Right cardiac atrium (tissue), 5 donors: ENCODE data around the gene NAT9. TPM values are rescaled to one million over a fixed set of nuclear protein-coding genes. Genes with fewer than 3 reads are reported as not detected.

Experiments used
- ATAC-seq, 2 donors: fragments of 200-7000 bp; cut with Tn5 transposase; one replicate each; pipeline versions ENCODE4 v1.8.0 to v1.9.1; 2020; ENCODE audit warnings: moderate library complexity in 2 of 2, mild to moderate bottlenecking in 1 of 2
- DNase-seq, 3 donors: peaks; one replicate each; pipeline ENCODE4 v3.0.0-alpha.2; 2020
- H3K27ac ChIP-seq: one replicate; pipeline ENCODE4 v1.5.1; 2013; ENCODE audit warnings: mild to moderate bottlenecking, low read length, control low read depth, moderate library complexity
- H3K27me3 ChIP-seq: one replicate; pipeline ENCODE4 v1.6.1; 2013; ENCODE audit not compliant: control insufficient read depth, insufficient read depth
- H3K4me1 ChIP-seq: one replicate; pipeline ENCODE4 v1.6.1; 2013; ENCODE audit warnings: low read length; ENCODE audit not compliant: control insufficient read depth, insufficient read depth
- H3K4me3 ChIP-seq: one replicate; pipeline ENCODE4 v1.5.1; 2013; ENCODE audit warnings: low read length, control low read depth
- H3K9me3 ChIP-seq: one replicate; pipeline ENCODE4 v1.6.1; 2013; ENCODE audit warnings: low read length; ENCODE audit not compliant: control insufficient read depth
- WGBS: extraction: QIAGEN DNeasy Blood & Tissue Kit; methylation state at CpG from one replicate; pipeline ENCODE4 v1.1.7; 2013; 5-methylcytosine and 5-hydroxymethylcytosine counted together
- intact Hi-C, 4 donors: fragments of 100-400 bp; cut with DNase I; formaldehyde crosslinking; loops; one replicate each; pipeline versions ENCODE4 v1.11.0 to v1.14.0; 2022 to 2023
- microRNA-seq, 2 donors: library from miRNA; unstranded; fragments of <30 nt; microRNA quantifications; one replicate each; pipeline ENCODE4 v1.2.0, GENCODE V29; 2020 to 2021
- polyA plus RNA-seq: library from polyadenylated mRNA; stranded (reverse); fragments of 200-250 nt; gene quantifications from one replicate; pipeline ENCODE4 v1.2.3, GENCODE V29; 2013
- total RNA-seq, 4 donors: library from RNA; stranded (reverse); fragmentation: NEBNext Ultra II Directional; extraction: Animal tissue kit (Norgen Biotek cat#: 25700); gene quantifications; one replicate each; pipeline ENCODE4 v1.2.1, GENCODE V29; 2021
- donor health status: healthy with polysubstance abuse.
- donor health status: DM: no; HTN: yes; CAD: no.
- donor health status: DM: no; HTN: no; CAD: no.
- donor health status: DM: no; HTN: yes; CAD: no; lungs with severe emphysema.
- donor health status: DM: yes; HTN: yes; CAD: no.

NAT9 gene
- total and polyA plus RNA-seq, 5 donors = 16.8 to 31.1 (median 24.3) TPM

DNA sequence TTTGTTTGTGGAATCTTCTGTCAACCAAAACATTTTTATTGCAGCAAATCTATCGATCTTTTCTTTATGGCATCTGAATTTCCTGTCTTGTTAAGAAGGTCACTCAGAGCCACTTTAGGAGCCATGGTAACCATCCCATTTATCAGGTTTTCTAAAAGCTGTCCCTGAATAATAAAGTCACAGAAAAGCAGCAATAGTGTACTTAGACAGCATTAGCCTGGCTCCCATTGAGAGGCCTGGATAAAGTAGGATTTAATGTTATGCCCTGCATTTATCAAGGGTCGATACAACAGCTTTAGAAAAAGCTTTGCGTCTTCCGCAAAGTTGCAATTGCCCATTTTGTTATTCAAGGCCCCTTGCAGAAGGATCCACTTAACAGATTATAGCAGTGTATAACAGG, 53.4 kb downstream of the NAT9 start:
- H3K27ac ChIP-seq = no peak overlapping the region
- ATAC-seq (no peak), DNase-seq (no peak)
- H3K27me3 ChIP-seq = no peaks in the 10 kb centered on the region
- H3K9me3 ChIP-seq = no peaks in the 10 kb centered on the region
- no peaks in the 10 kb centered on the region for H3K4me1 ChIP-seq
- intact Hi-C loops = no loop called here
- WGBS = 91% methylated on average over 4 of the region's 4 CpGs
- H3K4me3 ChIP-seq = no peak overlapping the region

Small RNA genes lying within 50 kb of the gene (microRNA-seq; reads per million reads assigned to microRNA genes)
- gene MIR3615 = 4.8 to 18.5 reads per million in 2 donors

Other genes with a start within 250 kb of the NAT9 start
- under 1 TPM in 1 of 4 donors, not detected in 3; 0.09 TPM for gene CD300LB, start 244.9 kb downstream of the NAT9 start, total RNA-seq
- gene CD300LB, start 244.9 kb downstream of the NAT9 start, polyA plus RNA-seq = 0.09 TPM
- 1 to 10 TPM in 3 of 4 donors, under 1 TPM in 1; 0.62 to 2.1 (median 1.5) TPM for gene CD300C, start 230.2 kb downstream of the NAT9 start, total RNA-seq
- gene CD300C, start 230.2 kb downstream of the NAT9 start, polyA plus RNA-seq = 0.11 TPM
- gene CD300H, start 208.8 kb downstream of the NAT9 start, total RNA-seq = not detected
- gene CD300H, start 208.8 kb downstream of the NAT9 start, polyA plus RNA-seq = not detected
- gene CD300LD, start 184.1 kb downstream of the NAT9 start, total RNA-seq = not detected
- gene CD300LD, start 184.1 kb downstream of the NAT9 start, polyA plus RNA-seq = not detected
- under 1 TPM; 0.38 to 0.94 (median 0.67) TPM for gene CD300E, start 152.6 kb downstream of the NAT9 start, total RNA-seq
- 0.45 TPM for gene CD300E, start 152.6 kb downstream of the NAT9 start, polyA plus RNA-seq
- gene CD300LF, start 63.4 kb downstream of the NAT9 start, total RNA-seq = under 1 TPM in 3 of 4 donors, not detected in 1; 0.25 to 0.62 (median 0.34) TPM
- 0.05 TPM for gene CD300LF, start 63.4 kb downstream of the NAT9 start, polyA plus RNA-seq
- gene RAB37, start 39.1 kb downstream of the NAT9 start, total RNA-seq = 1 to 10 TPM; 1.1 to 3.4 (median 1.2) TPM
- gene RAB37, start 39.1 kb downstream of the NAT9 start, polyA plus RNA-seq = 1.5 TPM
- gene NHERF1, start 27.7 kb downstream of the NAT9 start, total RNA-seq = 10 to 100 TPM in 2 of 4 donors, 1 to 10 TPM in 2; 6.1 to 11.6 (median 9.7) TPM
- gene NHERF1, start 27.7 kb downstream of the NAT9 start, polyA plus RNA-seq = 7.2 TPM
- gene GRIN2C, start 83.5 kb upstream of the NAT9 start, total RNA-seq = 10 to 100 TPM; 30.4 to 62.8 (median 51.3) TPM
- gene GRIN2C, start 83.5 kb upstream of the NAT9 start, polyA plus RNA-seq = 31.4 TPM
- 10 to 100 TPM in 1 of 4 donors, 1 to 10 TPM in 3; 4.9 to 10.5 (median 7.1) TPM for gene FDXR, start 96.6 kb upstream of the NAT9 start, total RNA-seq
- 9.9 TPM for gene FDXR, start 96.6 kb upstream of the NAT9 start, polyA plus RNA-seq
- not detected for gene FADS6, start 117.3 kb upstream of the NAT9 start, total RNA-seq
- gene FADS6, start 117.3 kb upstream of the NAT9 start, polyA plus RNA-seq = 0.05 TPM
- under 1 TPM; 0.06 to 0.59 (median 0.27) TPM for gene USH1G, start 146.9 kb upstream of the NAT9 start, total RNA-seq
- 0.23 TPM for gene USH1G, start 146.9 kb upstream of the NAT9 start, polyA plus RNA-seq
- not detected for gene OTOP2, start 147.9 kb upstream of the NAT9 start, total RNA-seq
- gene OTOP2, start 147.9 kb upstream of the NAT9 start, polyA plus RNA-seq = not detected
- not detected for gene OTOP3, start 159.6 kb upstream of the NAT9 start, total RNA-seq
- gene OTOP3, start 159.6 kb upstream of the NAT9 start, polyA plus RNA-seq = not detected
- 10 to 100 TPM in 2 of 4 donors, 1 to 10 TPM in 2; 6.5 to 11.9 (median 10.1) TPM for gene HID1, start 196.4 kb upstream of the NAT9 start, total RNA-seq
- gene HID1, start 196.4 kb upstream of the NAT9 start, polyA plus RNA-seq = 12.0 TPM
- gene CDR2L, start 211.3 kb upstream of the NAT9 start, total RNA-seq = 10 to 100 TPM; 11.0 to 17.5 (median 14.2) TPM
- 13.8 TPM for gene CDR2L, start 211.3 kb upstream of the NAT9 start, polyA plus RNA-seq
- gene MRPL58, start 236.3 kb upstream of the NAT9 start, total RNA-seq = 10 to 100 TPM; 35.1 to 44.6 (median 37.3) TPM
- 62.6 TPM for gene MRPL58, start 236.3 kb upstream of the NAT9 start, polyA plus RNA-seq